Suprapubic skin (tissue), 4 donors: ENCODE data around the gene CSMD2. TPM values are rescaled to one million over a fixed set of nuclear protein-coding genes. Genes with fewer than 3 reads are reported as not detected.
"Not testable (repeated sequence)": the region's sequence is repeated elsewhere in the genome, so short reads cannot be mapped to it uniquely, and the experiment has no call there.

ENCODE experiments used
- DNase-seq, 2 donors: peaks; one replicate each; pipeline ENCODE4 v3.0.0-alpha.2; 2019; ENCODE audit warnings: low spot score in 2 of 2
- H3K27ac ChIP-seq: fragments of 200-600 bp; sonication (generic); one replicate; pipeline ENCODE4 v1.5.1; 2019
- H3K27me3 ChIP-seq: fragments of 200-600 bp; sonication (generic); one replicate; pipeline ENCODE4 v1.5.1; 2019
- H3K36me3 ChIP-seq: fragments of 200-600 bp; sonication (generic); one replicate; pipeline ENCODE4 v1.5.1; 2019
- H3K4me1 ChIP-seq: fragments of 200-600 bp; sonication (generic); one replicate; pipeline ENCODE4 v1.5.1; 2019
- H3K4me3 ChIP-seq: fragments of 200-600 bp; sonication (generic); one replicate; pipeline ENCODE4 v1.5.1; 2019; ENCODE audit warnings: mild to moderate bottlenecking
- H3K9me3 ChIP-seq: fragments of 200-600 bp; sonication (generic); one replicate; pipeline ENCODE4 v1.5.1; 2019
- CTCF ChIP-seq, 2 donors: fragments of 200-600 bp in 1 of 2; fragments of 450-650 bp in 1 of 2; sonication (generic) in 1 of 2; IDR thresholded peaks; one replicate each; pipeline ENCODE4 v1.5.1; 2016 to 2019; ENCODE audit warnings: antibody characterized with exemption in 2 of 2, mild to moderate bottlenecking in 1 of 2, moderate library complexity in 1 of 2
- EP300 ChIP-seq: sonication (generic); formaldehyde crosslinking; IDR thresholded peaks from one replicate; pipeline ENCODE4 v1.6.1; 2017; ENCODE audit warnings: antibody characterized with exemption
- POLR2A ChIP-seq, 2 donors: fragments of 450-650 bp; IDR thresholded peaks; one replicate each; pipeline ENCODE4 v1.6.1; 2017; ENCODE audit warnings: antibody characterized with exemption in 2 of 2, mild to moderate bottlenecking in 2 of 2, moderate library complexity in 2 of 2
- POLR2AphosphoS5 ChIP-seq, 3 donors: sonication (generic); formaldehyde crosslinking; IDR thresholded peaks; one replicate each; pipeline ENCODE4 v1.6.1; 2017; ENCODE audit warnings: antibody characterized with exemption in 3 of 3
- WGBS: methylation state at CpG from one replicate; pipeline ENCODE4 v1.1.5; 2018; 5-methylcytosine and 5-hydroxymethylcytosine counted together
- total RNA-seq, 4 donors: library from RNA; depleted of rRNA; stranded (reverse); fragments of >200 nt; gene quantifications; one replicate each; pipeline ENCODE4 v1.1.0, GENCODE V29; 2016

The CSMD2 gene
- total RNA-seq, 4 donors from 2014 or later, result 0.08 to 0.55 (median 0.13) TPM

- WGBS, result 95% methylated on average over 3 of the region's 3 CpGs
- Histone ChIP-seq H3K27ac (no peak overlapping the region), H3K36me3 (no peaks in the 10 kb centered on the region), H3K27me3 (peaks cover 11% of the 10 kb centered on the region), H3K9me3 (no peaks in the 10 kb centered on the region), H3K4me1 (no peaks in the 10 kb centered on the region), H3K4me3 (no peak overlapping the region)
- no peak for DNase-seq
- TF ChIP-seq EP300, result no peak
- no peak for TF ChIP-seq POLR2AphosphoS5 (IDR thresholded peaks at IDR 0.05)
- no peak for TF ChIP-seq CTCF (IDR thresholded peaks at IDR 0.05)
- no peak for TF ChIP-seq POLR2A (IDR thresholded peaks at IDR 0.05)
Observed at GRCh38 chr1:34108711-34109110, 56.3 kb downstream of the CSMD2 start.

- 82% methylated on average over 2 of the region's 2 CpGs for WGBS
- H3K36me3 ChIP-seq, result no peaks in the 10 kb centered on the region
- no peak for DNase-seq
- H3K4me3 ChIP-seq, result no peak overlapping the region
- no peaks in the 10 kb centered on the region for H3K9me3 ChIP-seq
- peaks cover 11% of the 10 kb centered on the region for H3K27me3 ChIP-seq
- TF ChIP-seq POLR2A (IDR thresholded peaks at IDR 0.05) (no peak), POLR2AphosphoS5 (IDR thresholded peaks at IDR 0.05) (no peak), CTCF (IDR thresholded peaks at IDR 0.05) (no peak), EP300 (no peak)
- no peak overlapping the region for H3K27ac ChIP-seq
- H3K4me1 ChIP-seq, result no peaks in the 10 kb centered on the region
Observed at GRCh38 chr1:34108269-34108668, 56.8 kb downstream of the CSMD2 start.

- no peak overlapping the region for H3K27ac ChIP-seq
- 87% methylated on average over 1 of the region's 1 CpG for WGBS
- H3K36me3 ChIP-seq, result no peaks in the 10 kb centered on the region
- H3K4me3 ChIP-seq, result no peak overlapping the region
- H3K27me3 ChIP-seq, result peaks cover 5% of the 10 kb centered on the region
- no peak for DNase-seq
- no peaks in the 10 kb centered on the region for H3K9me3 ChIP-seq
- H3K4me1 ChIP-seq, result no peaks in the 10 kb centered on the region
- no peak for TF ChIP-seq POLR2A (IDR thresholded peaks at IDR 0.05)
- TF ChIP-seq EP300, result no peak
- no peak for TF ChIP-seq POLR2AphosphoS5 (IDR thresholded peaks at IDR 0.05)
- TF ChIP-seq CTCF (IDR thresholded peaks at IDR 0.05), result no peak
Observed at GRCh38 chr1:34101151-34101550, 63.9 kb downstream of the CSMD2 start.

GRCh38 chr1:34100332-34100731 lies 64.7 kb downstream of the CSMD2 start:
- Histone ChIP-seq H3K9me3 (no peaks in the 10 kb centered on the region), H3K27ac (no peak overlapping the region), H3K27me3 (peaks cover 3% of the 10 kb centered on the region), H3K4me1 (no peaks in the 10 kb centered on the region), H3K36me3 (no peaks in the 10 kb centered on the region), H3K4me3 (no peak overlapping the region)
- DNase-seq, result no peak
- TF ChIP-seq POLR2A (IDR thresholded peaks at IDR 0.05) (no peak), POLR2AphosphoS5 (IDR thresholded peaks at IDR 0.05) (no peak), EP300 (no peak), CTCF (IDR thresholded peaks at IDR 0.05) (no peak)
- 74% methylated on average over 5 of the region's 5 CpGs for WGBS

GRCh38 chr1:34092399-34092798 lies 72.6 kb downstream of the CSMD2 start:
- not testable (repeated sequence) for H3K27ac ChIP-seq, H3K4me1 ChIP-seq, H3K27me3 ChIP-seq, H3K4me3 ChIP-seq, H3K36me3 ChIP-seq, H3K9me3 ChIP-seq, DNase-seq
- WGBS, result 96% methylated on average over 10 of the region's 27 CpGs

- Histone ChIP-seq H3K4me1 (no peaks in the 10 kb centered on the region), H3K9me3 (no peaks in the 10 kb centered on the region), H3K27ac (no peak overlapping the region), H3K36me3 (no peaks in the 10 kb centered on the region), H3K4me3 (no peak overlapping the region), H3K27me3 (no peaks in the 10 kb centered on the region)
- 78% methylated on average over 6 of the region's 6 CpGs for WGBS
- TF ChIP-seq EP300 (no peak), POLR2A (IDR thresholded peaks at IDR 0.05) (no peak), CTCF (IDR thresholded peaks at IDR 0.05) (no peak), POLR2AphosphoS5 (IDR thresholded peaks at IDR 0.05) (no peak)
- DNase-seq, result no peak
Observed at GRCh38 chr1:34089731-34090130, 75.3 kb downstream of the CSMD2 start.
